ENCODE data around the gene TMEM238L.
"Not testable (repeated sequence)": the region's sequence is repeated elsewhere in the genome, so short reads cannot be mapped to it uniquely, and the experiment has no call there.

The TMEM238L gene

GRCh38 chr17:10803830-10804475, at the start of gene TMEM238L:
TMEM238L (minus strand) TSS chr17:10804099; CDS start chr17:10803963, 136 bp downstream.
- no peak for DNase-seq

GRCh38 chr17:10846636-10847035, 42.7 kb upstream of the TMEM238L start:
- not testable (repeated sequence) for DNase-seq

GRCh38 chr17:10845388-10845751, 41.5 kb upstream of the TMEM238L start:
- no peak for DNase-seq

GRCh38 chr17:10844621-10845387, 40.9 kb upstream of the TMEM238L start:
- peak; percentile 34 for DNase-seq

- DNase-seq = no peak
Observed at GRCh38 chr17:10843811-10844210, 39.9 kb upstream of the TMEM238L start.

GRCh38 chr17:10842658-10843057, 38.8 kb upstream of the TMEM238L start:
- DNase-seq = no peak

GRCh38 chr17:10838682-10839081, 34.8 kb upstream of the TMEM238L start:
- no peak for DNase-seq

GRCh38 chr17:10837921-10838320, 34.0 kb upstream of the TMEM238L start, which contains the start of gene PIRT:
PIRT (minus strand) TSS chr17:10838087; CDS start chr17:10825645, 12,442 bp downstream.
- DNase-seq = no peak

GRCh38 chr17:10836966-10837590, 33.2 kb upstream of the TMEM238L start:
- no peak for DNase-seq

- no peak for DNase-seq
Observed at GRCh38 chr17:10836145-10836544, 32.2 kb upstream of the TMEM238L start.

- no peak for DNase-seq
Observed at GRCh38 chr17:10831696-10832095, 27.8 kb upstream of the TMEM238L start.

GRCh38 chr17:10827898-10828552, 24.1 kb upstream of the TMEM238L start:
- no peak for DNase-seq

GRCh38 chr17:10824874-10825273, 21.0 kb upstream of the TMEM238L start:
- DNase-seq = no peak

GRCh38 chr17:10821770-10822169, 17.9 kb upstream of the TMEM238L start:
- no peak for DNase-seq

GRCh38 chr17:10821054-10821453, 17.2 kb upstream of the TMEM238L start:
- DNase-seq = no peak

- DNase-seq = no peak
Observed at GRCh38 chr17:10815319-10815718, 11.4 kb upstream of the TMEM238L start.

GRCh38 chr17:10814075-10814474, 10.2 kb upstream of the TMEM238L start:
- no peak for DNase-seq

GRCh38 chr17:10812674-10813073, 8.8 kb upstream of the TMEM238L start:
- no peak for DNase-seq

- DNase-seq = no peak
Observed at GRCh38 chr17:10809605-10810004, 5.7 kb upstream of the TMEM238L start.

- DNase-seq = no peak
Observed at GRCh38 chr17:10807704-10808128, 3.8 kb upstream of the TMEM238L start.

- DNase-seq = no peak
Observed at GRCh38 chr17:10806545-10807262, 2.8 kb upstream of the TMEM238L start.

GRCh38 chr17:10805911-10806310, 2.0 kb upstream of the TMEM238L start:
- no peak for DNase-seq

GRCh38 chr17:10804546-10804945, 647 bp upstream of the TMEM238L start:
- no peak for DNase-seq
